GM18909 (cell line): ENCODE results near the gene MMP11.
"Not testable (repeated sequence)": the region's sequence is repeated elsewhere in the genome, so short reads cannot be mapped to it uniquely, and the experiment has no call there.

ENCODE experiments used
- ATAC-seq: cut with Tn5 transposase; IDR thresholded peaks from one replicate; pipeline ENCODE4 v1.9.1; 2021; ENCODE audit warnings: mild to moderate bottlenecking; ENCODE audit not compliant: unreplicated experiment, poor library complexity

MMP11 gene, protein sequence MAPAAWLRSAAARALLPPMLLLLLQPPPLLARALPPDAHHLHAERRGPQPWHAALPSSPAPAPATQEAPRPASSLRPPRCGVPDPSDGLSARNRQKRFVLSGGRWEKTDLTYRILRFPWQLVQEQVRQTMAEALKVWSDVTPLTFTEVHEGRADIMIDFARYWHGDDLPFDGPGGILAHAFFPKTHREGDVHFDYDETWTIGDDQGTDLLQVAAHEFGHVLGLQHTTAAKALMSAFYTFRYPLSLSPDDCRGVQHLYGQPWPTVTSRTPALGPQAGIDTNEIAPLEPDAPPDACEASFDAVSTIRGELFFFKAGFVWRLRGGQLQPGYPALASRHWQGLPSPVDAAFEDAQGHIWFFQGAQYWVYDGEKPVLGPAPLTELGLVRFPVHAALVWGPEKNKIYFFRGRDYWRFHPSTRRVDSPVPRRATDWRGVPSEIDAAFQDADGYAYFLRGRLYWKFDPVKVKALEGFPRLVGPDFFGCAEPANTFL

DNA sequence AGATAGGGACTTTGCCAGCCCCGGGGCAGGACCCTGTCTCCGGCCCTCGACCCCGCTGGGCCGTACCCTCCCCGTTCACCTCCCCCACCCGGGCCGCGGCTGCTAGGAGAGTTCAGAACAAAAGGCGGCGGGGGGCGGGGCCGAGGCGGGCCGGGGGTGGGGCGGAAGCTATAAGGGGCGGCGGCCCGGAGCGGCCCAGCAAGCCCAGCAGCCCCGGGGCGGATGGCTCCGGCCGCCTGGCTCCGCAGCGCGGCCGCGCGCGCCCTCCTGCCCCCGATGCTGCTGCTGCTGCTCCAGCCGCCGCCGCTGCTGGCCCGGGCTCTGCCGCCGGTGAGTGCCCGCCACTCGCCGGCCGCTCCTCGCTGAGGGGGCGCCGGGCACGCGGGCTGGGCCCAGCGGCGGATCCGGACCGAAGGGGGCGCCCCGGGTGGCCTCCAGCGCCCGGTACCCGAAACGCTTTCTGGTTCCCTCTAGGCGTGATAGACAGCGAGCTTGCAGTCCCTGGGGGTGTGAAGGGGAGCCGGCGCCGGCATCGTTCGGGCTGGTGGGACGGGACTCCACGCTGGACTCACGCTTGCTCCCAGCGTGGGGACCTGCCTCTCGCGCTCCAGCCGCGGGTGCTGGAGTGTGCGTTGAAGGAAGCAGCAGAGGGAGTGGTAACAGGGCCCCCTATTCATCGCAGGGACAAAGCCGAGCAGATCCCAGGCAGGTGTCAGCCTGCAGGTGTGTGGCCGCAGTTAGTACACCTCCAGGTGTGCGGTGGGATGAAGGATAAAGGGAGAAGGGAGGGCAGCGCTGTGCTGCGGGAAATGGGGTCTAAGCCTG, at the start of gene MMP11:
MMP11 (plus strand) TSS at position 201 of the 825 bp plus-strand sequence; CDS start at position 223, 22 bp downstream.
- no peak for ATAC-seq

DNA sequence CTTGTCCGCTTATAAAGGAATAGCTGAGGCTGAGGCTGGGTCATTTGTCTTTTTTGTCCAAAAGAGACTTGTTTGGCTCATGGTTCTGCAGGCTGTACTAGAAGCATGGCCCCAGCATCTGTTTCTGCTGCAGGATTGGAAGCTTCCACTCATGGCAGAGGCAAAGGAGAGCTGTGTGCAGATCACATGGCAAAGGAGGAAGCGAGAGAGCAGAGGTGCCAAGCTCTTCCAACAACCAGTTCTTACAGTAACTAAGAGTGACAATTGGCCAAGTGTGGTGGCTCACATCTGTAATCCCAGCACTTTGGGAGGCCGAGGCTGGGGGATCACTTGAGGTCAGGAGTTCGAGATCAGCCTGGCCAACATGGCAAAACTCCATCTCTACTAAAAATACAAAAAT, 44.5 kb upstream of the MMP11 start:
- not testable (repeated sequence) for ATAC-seq

DNA sequence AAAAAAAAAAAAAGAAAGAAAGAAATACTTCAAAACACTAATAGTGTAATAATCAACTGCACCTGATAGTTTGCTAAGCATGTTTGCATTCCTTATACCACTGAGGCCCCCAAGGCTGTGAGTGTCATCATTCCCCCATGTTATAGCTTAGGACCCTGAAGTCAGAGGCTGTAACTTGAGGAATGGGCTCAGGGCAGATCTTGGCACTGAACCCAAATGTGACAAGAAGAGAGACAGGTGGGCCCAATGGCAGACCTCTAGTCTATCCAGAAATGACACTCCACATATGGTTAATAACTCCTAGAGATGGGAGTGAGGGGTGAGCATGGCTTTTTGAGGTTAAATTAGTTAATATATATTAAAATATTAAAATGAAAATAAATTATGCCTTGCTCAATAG, 35.0 kb upstream of the MMP11 start:
- no peak for ATAC-seq

DNA sequence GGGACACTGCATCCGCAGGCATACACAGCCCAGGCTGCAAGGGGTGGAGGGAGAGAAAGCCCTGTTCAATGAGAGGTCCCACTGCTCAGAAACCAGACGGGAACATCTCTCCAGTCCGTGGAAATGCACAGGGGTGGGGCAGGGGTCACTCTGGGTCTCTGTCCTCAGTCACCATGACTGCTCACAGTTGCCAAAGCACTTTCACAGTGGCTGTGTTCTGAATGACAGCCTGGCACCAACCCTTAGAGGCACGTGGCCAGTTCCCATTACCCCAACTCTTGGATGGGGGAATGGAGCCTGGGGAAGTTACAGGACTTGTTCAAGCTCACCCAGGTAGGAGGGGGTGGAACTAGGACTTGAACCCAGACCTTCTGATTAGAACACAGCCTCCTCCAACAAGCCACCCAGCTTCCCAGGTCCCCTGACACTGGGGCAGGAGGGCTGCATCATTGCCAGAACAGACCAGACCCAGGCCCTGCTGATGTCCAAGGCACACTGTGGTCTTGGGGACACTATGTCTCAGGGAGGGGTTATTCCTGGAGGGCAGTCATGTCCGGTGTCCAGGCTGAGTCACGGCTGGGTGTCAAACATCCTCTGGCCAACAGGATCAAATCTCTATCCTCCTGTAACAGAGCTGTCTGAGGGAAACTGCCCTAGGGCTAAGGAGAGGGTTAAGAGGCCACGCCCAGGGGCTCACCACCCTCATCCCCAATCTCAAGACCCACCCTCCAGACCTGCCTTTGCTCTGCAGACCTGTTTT, 30.0 kb upstream of the MMP11 start:
- no peak for ATAC-seq

DNA sequence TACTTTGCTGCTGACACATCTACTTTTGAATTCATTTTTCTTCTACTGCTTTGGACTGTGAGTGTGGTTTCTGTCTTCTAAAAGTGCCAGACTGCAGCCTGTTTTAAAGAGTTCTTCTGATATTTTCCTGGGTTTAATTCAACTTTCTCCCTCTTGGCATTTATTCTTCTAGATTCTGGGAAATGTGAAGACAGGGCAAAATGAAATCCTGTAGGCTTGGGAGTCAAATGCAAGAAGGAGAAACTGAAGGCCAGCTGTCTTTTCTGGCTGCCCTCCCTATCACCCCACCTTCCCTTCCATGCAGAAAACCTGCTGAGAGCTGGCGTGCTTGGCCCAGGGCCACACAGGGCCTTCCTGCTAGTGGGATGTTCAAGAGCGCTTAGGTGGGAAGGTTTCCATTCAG, 29.3 kb upstream of the MMP11 start:
- no peak for ATAC-seq

DNA sequence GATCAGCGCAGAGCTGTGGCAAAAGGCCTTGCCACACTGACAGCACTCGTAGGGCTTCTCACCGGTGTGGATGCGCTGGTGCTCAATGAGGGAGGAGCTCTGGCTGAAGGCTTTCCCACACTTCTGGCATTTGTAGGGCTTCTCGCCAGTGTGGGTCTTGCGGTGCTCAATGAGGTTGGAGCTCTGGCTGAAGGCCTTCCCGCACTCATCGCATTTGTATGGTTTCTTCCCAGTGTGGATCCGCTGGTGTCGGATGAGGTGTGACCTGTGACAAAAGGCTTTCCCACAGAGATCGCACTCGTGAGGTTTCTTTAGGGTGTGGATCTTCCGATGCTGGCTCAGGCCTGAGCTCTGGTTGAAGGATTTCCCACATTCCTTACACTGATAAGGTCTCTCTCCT, 28.6 kb upstream of the MMP11 start:
- no peak for ATAC-seq

DNA sequence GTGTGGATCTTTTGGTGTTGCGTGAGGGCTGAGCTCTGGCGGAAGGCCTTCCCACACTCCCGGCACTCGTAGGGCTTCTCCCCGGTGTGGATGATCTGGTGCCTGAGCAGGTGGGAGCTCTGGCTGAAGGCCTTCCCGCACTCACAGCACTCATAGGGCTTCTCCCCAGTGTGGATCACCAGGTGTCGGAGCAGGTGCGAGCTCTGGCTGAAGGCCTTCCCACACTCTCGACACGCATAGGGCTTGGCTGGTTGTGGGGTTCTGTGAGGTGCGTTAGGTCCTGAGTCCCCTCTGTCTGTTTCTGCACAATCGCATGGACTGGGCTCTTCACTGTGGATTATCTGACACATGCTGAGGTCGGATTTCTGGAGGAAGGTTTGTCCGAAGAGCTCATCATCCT, 28.2 kb upstream of the MMP11 start:
- ATAC-seq, result no peak

DNA sequence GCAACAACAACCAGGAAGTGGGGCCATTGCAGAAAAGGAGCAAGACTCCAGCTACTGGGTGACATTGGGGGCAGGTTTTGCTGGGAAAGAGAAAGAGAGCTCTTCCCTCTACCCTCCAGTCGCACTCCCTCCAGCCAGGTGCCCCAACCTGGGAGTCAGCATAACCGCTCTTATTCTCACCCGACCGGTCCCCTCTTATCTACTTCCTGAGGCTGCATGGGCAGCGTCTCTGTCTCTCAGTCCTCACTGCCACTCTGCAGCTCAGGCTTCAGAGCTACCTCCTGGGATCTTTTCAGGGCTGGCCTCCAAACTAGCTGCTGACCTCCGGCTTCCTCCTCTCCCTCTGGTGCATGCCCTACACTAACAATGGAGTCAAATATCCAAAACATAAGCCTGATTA, 26.9 kb upstream of the MMP11 start:
- ATAC-seq, result no peak

DNA sequence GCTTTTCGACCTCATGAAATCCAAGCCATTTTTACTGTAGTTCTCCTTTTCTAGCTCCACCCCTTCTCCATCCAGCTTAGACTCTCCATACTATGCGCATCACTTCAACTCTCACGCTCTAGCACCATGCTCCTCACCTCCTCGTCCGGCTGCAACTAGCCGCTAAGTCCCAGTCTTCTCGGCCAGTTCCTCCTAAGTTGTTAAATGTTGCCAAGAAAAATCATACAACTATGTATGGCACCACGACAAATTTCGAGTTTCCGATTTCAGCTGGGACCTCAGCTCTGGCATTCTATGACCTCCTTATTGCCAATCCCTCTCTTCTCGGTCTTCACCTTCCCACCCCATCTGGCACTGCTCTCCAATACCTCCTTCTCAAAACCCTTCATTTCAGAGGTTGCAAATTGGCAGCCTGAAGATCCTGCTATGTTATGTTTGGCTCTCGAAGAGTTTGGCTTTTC, 22.8 kb upstream of the MMP11 start:
- no peak for ATAC-seq

DNA sequence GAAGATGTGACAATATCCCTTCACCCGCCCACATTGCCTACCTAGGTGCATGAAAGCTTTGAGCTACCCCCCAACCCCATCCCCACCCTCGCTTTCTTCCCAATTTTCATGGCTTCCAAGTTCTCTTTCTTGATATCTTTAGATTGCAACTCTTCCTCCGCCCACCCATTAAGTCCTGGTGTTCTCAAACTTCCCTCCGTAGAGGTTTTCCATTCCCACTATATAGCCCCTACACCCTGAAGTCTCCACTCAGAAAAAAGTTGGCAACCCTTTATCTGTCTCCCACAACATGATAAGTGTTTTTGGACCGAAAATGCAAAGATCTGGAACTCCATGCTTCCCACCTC, 22.3 kb upstream of the MMP11 start:
- no peak for ATAC-seq

DNA sequence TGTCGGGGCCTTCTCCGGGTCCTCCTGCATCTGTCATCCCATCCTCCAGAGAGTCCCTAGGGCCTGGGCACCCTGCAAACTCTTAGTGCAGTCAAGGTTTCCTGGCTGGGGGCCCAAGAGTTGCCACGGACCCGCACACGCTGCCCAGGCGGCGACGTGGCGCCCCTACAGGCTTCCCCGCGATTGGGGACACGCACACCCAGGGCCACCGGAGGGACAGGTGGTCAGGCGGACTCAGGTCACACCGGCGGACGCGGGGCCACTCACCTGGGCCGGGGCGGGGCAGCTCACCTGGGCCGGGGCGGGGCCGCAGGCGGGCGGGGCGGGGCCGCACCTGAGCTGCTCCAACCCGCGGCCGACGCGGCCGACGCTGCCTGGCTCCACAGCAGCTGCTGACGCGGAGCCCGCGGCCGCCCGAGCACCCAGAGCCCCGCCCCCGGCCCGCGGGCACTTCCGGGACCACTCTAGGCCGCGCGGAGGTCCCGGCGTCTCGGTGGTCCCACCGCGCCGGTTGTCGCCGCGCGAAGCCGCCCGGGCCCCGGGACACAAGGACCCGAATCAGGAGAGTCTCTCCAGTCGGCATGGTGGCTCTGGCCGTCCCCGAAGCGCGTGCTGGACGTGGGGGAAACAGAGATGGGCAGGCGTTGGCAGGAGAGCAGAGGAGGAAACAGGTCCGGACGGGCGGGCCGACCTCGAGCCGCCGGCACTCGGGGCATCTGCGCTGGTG, 21.8 kb upstream of the MMP11 start, which contains the start of gene ZNF70:
ZNF70 (minus strand) TSS at position 399 of the 727 bp plus-strand sequence. CDS start 5,972 bp downstream, outside the sequence.
- ATAC-seq, result peak; percentile 68

DNA sequence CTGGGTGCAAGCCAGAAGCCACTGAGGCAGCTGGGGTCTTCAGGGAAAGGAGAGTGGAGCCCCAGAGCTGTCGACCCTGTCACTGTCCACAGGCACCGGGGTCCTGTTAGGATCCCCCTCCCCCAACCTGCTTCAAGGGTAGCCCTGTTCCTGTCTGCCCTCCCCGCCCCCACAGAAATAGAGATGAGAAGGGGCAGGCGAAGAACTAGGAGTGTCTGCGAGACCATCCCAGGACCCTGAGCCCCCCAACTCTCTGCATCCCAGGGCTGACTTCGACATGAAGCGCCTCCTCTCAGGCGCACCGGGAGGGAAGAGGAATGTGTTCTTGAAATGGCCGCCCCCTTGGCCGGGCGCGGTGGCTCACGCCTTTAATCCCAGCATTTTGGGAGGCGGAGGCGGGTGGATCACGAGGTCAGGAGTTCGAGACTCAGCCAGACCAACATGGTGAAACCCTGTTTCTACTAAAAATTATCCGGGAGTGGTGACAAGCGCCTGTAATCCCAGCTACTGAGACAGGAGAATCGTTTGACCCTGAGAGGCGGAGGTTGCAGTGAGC, 21.1 kb upstream of the MMP11 start:
- no peak for ATAC-seq

DNA sequence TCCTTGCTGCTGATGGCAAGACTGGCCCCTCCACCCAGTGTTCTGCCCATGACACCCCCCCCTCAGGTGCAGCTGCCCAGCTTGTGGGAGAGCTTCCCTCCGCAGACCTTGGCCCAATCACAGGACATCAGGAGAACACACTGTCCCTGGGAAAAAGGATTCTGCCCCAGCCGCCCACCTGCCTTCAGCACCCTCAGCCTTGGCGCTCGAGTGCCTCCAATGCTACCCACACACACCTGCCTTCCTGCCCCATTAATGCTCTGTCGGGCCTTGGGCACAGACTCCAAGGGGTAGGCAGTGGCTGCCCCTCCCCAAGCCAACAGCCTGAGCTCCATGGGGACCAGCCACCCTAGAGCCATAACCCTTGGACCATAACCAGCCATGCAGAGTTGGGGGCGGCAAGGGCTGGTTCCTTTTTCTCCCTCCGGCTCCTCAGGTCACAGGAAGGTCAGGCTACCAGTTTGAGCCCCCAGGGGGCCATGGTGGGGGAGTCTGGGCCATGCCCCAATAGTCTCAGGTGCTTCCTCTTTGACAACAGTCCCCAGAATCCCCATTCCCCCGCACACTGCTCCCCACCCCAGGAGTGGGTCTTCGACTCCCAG, 20.5 kb upstream of the MMP11 start:
- ATAC-seq, result peak; percentile 37

DNA sequence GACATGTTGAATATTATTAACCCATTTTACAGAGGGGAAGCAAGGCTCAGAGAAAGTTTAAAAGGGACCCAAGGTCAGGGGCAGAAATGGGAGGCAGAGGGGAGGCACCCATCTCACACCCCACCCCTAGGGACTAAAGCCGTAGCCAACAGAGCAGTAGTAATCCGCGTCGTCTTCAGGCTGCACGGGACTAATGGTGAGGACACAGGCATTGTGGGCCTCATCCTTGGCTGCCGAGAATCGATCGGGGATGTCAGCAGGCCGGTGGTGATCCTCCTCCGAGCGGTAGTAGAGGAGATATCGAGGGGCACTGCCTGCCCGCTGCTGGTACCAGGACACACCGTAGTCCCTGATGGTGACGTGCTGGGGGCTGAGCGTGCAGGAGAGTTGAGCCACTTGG, 19.9 kb upstream of the MMP11 start:
- peak; percentile 20 for ATAC-seq

DNA sequence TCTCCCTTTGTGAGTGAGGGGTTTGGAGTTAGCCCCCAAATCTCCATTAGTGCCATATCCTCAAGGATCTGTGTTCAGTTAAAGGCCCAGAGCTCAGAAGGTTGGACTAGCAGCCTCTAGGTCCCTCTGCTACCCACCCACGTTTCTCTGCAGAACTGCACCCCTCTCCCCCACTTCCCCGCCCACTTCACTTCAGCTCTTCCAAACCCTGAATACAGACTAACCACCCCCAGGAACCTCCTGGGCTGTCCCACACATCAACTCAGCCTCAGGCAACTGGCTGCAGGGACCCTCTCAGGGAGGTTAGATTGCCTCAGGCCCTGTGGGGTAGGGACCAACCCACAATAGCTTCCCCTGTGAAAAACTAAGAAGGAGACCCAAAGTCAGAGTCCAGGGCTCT, 19.3 kb upstream of the MMP11 start:
- no peak for ATAC-seq

DNA sequence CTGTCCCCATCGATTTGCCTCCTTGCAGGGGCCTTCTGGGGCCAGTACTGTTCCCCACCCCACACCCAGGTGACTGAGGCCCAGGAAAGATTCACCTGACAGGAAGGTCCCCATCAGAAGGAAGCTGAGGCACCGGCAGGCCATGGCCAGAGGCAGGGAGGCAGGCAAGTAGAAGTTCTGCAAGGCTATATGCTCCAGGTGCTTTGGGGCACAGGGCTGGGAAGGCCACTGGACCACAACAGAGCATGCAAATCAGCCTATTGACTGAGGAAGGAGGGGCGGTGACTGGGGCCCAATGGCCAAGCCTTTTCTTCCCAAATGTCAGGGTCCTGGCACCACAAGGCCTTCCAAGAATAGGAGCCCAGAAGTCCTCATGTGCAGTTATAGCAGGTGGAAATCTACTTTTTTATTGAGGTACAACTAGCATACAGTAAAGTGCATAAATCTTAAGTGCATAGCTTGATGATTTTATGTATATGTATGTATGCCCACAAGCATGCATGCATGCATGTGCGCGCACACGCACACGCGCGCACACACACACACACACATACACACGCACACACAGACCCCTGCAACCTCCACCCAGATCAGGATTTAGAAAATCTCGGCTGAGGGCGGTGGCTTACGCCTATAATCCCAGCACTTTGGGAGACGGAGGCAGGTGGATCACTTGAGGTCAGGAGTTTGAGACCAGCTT, 18.3 kb upstream of the MMP11 start, which contains the start of gene VPREB3:
VPREB3 (minus strand) TSS at position 206 of the 700 bp plus-strand sequence; CDS start at position 144, 62 bp downstream.
- ATAC-seq, result no peak

DNA sequence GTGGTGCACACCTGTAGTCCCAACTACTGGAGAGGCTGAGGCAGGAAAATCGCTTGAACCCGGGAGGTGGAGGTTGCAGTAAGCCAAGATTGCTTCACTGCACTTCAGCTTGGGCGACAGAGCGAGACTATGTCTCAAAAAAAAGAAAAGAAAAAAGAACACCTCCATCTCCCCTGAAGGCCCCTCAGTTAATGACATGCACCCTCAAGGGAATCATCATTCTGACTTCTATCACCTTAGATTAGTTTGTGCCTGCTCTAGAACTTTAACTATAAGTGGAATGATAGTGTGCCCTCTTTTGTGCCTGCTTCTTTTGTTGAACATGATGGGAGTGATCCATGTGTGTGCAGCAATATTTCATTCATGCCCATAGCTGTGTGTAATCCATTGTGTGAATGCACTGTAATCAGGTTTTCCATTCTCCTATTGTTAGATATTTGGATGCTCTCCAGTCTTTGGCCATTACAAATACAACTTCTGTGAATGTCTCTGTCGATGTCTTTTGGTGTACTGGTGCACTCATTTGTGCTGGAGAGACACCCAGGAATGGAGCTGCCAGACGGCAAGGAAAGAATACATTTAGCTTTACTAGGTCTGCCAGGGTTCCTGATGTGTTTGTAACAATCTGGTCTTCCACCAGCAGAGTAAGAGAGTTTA, 17.5 kb upstream of the MMP11 start:
- no peak for ATAC-seq

DNA sequence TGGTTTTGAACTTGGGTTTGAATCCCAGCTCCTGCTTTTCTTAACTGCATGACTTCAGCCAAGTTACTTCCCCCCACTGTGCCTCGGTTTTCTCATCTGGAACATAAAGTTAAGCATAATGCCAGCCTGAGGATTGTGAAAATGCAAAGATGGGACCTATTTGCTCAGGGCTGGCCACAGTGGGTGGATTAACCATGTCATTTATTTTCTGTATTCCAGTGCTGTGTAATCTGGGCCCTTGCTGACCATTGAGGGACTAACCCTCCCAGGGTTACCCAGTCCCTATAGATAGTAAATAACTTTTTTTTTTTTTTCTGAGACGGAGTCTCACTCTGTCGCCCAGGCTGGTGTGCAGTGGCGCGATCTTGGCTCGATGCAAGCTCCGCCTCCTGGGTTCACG, 16.9 kb upstream of the MMP11 start:
- ATAC-seq, result no peak
